HG03378 (cell line): ENCODE data around the gene TUT4.
A peak's percentile ranks its signal among the peaks of the same experiment; 100 is the strongest.

Experiments
- ATAC-seq: cut with Tn5 transposase; IDR thresholded peaks from one replicate; pipeline ENCODE4 v1.9.1; 2021; ENCODE audit warnings: mild to moderate bottlenecking, moderate library complexity; ENCODE audit not compliant: unreplicated experiment

Gene TUT4

GRCh38 chr1:52416811-52417210 lies 136.1 kb downstream of the TUT4 start:
- no peak for ATAC-seq

DNA sequence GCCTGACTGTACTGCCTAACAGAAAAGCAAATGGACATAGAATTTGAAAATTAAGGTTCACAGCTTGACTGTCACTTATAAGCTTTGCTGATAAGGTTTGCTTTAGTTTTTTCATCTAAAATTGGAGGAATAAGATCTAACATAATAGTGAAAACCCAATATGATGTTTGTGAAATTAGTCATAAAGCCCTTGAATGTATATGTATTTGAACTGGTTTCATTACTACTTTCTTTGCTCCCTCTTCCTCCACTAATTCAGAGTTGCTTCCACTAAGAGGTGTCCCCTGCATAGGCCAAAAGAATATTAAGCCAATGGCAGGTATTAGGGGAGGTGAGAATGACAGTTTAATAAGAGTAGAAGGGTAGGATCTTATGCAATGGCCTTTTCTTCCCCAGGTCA lies 137.9 kb downstream of the TUT4 start:
- ATAC-seq = no peak

DNA sequence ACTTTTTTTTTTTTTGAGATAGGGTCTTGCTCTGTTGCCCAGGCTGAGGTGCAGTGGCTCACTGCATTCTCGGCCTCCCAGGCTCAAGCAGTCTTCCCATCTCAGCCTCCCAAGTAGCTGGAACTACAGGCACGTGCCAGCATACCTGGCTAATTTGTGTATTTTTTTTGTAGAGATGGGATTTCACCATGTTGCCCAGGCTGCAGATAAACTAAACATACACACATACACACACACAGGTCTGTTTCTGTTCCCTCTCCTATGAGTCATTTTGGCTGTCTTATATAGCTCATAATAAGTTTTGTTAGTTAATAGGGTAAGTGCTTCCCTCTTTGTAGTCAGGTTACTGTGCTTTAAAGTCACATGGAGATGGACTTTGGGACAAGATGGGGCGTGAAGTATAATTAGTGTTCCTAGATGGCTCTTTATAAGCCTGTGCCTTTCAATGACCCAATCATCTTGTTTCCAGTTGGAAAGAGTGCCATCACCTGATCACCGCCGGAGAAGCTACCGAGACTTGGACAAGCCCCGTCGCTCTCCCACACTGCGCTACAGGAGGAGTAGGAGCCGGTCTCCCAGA lies 139.4 kb downstream of the TUT4 start:
- no peak for ATAC-seq

- no peak for ATAC-seq
Observed at GRCh38 chr1:52404975-52405338, 147.9 kb downstream of the TUT4 start.

DNA sequence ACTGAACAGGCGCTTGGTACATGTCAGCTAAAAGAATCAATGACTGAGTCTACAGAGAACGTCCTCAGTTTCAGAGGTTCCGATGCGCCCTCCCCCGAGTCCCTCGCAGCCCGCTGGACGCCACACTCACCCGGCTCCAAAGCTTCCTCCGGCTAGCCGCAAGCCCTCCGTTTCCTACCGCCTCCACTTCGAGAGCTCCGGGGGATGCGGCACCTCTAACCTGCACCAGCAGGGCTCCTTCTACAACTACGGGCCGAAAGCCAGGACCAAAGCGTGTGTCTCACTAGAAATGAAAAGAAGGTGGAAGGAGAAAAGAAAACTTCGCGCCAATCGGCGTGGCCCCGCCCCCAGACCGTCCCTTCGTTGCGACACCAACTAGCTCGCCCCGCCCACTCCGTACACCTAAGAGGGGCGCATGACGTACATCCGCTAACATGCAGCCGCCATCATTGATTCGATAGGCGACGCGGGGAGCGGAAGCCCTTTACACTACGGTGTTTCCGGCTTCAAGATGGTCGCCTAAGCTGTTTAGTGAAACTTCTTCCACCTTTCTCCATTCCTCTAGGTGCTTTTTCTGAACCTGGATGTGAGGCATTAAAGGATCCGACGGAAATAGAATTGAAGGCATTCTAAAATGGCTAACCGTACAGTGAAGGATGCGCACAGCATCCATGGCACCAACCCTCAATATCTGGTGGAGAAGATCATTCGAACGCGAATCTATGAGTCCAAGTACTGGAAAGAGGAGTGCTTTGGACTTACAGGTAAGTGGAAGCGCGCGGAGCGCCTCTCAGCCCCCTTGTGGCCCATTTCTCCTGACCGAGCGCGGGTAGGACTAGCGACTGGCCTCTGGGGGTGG lies 148.5 kb downstream of the TUT4 start, which contains the start of the genes ORC1 and PRPF38A:
Gene ORC1, minus strand, starts transcription at position 308 of the 859 bp plus-strand sequence. CDS start 2,200 bp downstream, outside the sequence.
Gene PRPF38A, plus strand, starts transcription at position 487 of the 859 bp plus-strand sequence. Its CDS starts 148 bp downstream, at position 635.
- peak; percentile 81 for ATAC-seq

GRCh38 chr1:52403566-52404115 lies 149.3 kb downstream of the TUT4 start:
- ATAC-seq = peak; percentile 31

DNA sequence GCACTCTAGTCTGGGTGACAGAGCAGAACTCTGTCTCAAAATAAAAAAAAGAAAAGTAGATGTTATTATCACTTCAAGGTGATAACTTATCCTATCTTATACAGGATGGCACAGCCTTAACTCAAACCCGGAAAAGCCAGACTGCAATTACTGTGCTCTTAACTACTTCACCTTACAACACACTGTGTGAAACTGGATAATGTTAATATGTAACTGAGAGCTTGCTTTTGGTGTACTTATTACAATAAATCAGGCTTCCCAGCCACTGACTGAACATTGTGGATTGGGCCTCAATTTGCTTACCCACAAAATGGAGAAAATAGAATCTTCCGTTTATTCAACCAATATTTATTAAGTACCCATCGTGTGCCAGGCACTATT lies 150.0 kb downstream of the TUT4 start:
- no peak for ATAC-seq

DNA sequence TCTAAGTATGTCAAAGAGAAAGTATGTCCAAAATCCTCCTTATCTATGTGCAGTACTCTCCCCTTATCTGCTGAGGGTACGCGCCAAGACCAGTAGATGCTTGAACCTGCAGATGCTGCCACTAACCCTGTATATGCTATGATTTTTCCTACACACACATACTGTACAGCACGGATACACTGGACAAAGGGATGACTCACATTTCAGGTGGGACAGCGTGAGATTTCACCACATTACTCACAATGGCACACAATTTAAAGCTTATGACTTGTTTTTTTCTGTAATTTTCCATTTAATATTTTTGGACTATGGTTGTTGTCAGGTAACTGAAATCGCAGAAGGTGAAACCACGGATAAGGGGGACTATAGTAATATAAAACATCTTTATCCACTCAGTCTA lies 152.8 kb downstream of the TUT4 start:
- no peak for ATAC-seq

DNA sequence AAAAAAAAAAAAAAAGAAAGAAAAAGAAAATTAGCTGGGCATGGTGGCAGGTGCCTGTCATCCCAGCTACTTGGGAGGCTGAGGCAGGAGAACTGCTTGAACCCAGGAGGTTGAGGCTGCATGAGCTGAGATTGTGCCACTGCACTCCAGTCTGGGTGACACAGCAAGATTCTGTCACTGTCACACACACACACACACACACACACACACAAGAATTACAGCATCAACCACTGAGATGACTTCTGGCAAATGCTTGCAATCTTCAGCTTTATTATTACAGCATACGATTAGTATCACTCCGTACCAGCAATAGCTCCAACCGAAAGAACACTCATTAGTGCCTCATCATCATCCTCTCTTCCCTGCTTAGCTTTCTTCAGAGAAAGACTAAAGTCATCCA lies 153.3 kb downstream of the TUT4 start:
- ATAC-seq = no peak

DNA sequence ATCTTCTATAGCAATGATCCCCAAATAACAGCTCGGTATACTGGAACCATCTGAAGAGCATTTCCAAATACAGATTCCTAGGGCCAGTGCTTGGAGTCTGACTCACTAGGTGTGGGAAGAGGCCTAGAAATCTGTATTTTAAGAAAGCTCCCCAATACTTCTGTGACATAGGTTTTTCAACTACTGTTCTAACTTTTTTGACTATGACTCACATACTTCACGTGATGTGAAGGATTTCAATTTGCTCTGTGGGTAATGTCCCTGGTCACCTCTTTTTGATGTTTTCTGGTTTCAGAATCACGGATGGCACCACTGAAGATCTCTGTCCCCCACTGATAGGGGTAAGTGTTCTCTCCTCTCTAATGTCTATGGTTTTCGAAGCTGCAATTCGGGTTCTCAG lies 159.7 kb downstream of the TUT4 start:
- ATAC-seq = no peak

DNA sequence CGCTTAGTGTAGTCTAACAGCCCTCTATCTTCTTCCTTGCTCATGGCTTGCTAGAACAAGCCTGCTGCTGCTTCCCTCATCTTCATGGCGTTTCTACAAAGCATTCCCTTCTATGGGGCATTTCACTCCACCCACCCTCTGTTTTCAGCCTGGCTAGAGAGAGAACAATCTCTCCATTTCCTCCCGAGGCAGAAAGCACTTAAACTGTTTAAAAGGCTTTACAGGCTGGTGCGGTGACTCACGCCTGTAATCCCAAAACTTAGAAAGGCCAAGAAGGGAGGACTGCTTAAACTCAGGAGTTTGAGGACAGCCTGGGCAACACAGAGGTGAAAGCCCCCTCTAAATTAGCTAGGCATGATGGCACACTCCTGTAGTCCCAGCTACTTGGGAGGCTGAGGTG lies 166.4 kb downstream of the TUT4 start:
- ATAC-seq = no peak

DNA sequence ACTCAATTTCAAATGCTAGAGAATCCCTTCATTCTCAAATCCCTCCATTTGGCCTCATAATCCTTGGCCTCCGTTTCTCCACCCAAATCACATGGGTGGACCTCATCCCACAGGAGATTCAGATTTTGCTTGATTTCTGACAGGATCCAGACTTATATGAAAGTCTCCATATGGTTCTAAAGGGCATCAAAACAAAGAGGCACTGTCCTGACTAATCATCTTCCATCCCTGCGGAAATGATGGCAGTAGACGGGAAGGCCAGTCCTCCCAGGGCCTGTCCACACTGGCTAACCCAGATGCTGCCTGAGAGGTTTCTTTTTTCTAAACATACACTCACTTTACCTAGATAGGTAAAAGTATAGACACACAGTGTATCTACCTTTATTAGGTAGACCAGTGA lies 167.5 kb downstream of the TUT4 start:
- no peak for ATAC-seq
